SK-N-SH (cell line): ENCODE results near the gene TMEM126B.

ENCODE experiments used
- GABPA ChIP-seq: IDR thresholded peaks from 2 replicates; pipeline ENCODE4 v1.4.0; 2012; ENCODE audit warnings: low read depth, mild to moderate bottlenecking
- MAX ChIP-seq: IDR thresholded peaks from 2 replicates; pipeline ENCODE4 v1.4.0; 2012; ENCODE audit warnings: low read depth
- USF1 ChIP-seq: IDR thresholded peaks from 2 replicates; pipeline ENCODE4 v1.4.0; 2012; ENCODE audit warnings: low read depth, borderline replicate concordance

GRCh38 chr11:85619499-85619898, 8.9 kb upstream of the TMEM126B start:
- TF ChIP-seq GABPA (no peak), MAX (no peak), USF1 (no peak)
